ENCODE data around the gene XAGE5.
"Not testable (repeated sequence)": the region's sequence is repeated elsewhere in the genome, so short reads cannot be mapped to it uniquely, and the experiment has no call there.

The XAGE5 gene, protein sequence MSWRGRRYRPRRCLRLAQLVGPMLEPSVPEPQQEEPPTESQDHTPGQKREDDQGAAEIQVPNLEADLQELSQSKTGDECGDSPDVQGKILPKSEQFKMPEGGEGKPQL

DNA sequence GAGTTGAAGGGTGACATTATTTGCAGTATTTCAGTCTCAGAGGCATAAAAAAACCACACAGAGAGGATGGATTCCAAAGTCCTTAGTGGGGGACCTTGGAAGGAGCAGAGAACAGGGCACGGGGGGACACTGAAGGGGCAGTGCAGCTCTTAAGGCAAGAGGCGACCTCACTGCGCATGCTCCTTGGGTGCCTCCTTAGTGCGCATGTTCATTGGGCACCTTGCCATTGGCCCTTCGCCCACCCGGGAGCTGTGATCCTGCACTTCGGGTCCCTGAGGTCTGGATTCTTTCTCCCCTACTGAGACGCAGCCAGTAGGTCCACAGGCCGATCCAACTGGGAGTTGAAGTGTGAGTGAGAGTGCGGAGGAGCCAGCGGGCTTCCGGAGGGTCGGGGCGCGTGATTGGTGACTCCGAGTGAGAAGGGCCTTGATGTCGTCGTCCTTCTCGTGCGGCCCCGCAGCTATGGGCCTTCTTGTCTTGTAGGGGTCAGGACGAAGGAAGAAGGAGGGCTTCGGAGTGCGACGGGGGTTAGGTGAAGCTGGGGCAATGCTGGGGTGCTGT, at the start of gene XAGE5:
XAGE5 (plus strand) TSS at position 223 of the 561 bp plus-strand sequence. CDS start 1,280 bp downstream, outside the sequence.
- DNase-seq: no peak

DNA sequence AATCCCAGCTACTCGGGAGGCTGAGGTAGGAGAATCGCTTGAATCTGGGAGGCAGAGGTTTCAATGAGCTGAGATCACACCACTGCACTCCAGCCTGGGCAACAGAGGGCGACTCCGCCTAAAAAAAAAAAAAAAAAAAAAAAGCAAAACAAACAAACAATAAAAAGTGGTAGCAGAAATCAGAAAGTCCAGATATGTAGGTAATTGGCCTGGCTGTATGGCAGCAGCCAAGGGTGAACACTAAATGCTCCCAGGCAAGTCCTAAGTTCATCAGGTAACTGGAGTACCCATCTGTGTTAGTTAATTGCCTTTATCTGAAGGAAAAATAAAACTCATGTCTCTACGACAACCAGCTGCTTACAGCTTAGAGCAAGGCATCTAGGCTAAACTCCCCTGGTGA, 45.1 kb upstream of the XAGE5 start:
- not testable (repeated sequence) for DNase-seq

DNA sequence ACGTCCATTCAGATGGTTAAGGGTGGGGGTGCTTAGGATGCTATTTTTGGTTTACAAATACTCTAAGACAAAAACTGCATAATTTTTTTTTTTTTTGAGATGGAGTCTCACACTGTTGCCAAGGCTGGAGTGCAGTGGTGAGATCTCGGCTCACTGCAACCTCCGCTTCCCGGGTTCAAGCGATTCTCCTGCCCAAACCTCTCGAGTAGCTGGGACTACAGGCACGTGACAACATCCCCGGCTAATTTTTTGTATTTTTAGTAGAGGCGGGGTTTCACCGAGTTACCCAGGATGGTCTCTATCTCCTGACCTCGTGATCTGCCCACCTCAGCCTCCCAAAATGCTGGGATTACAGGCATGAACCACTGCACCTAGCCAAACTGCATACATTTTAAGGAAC, 37.6 kb upstream of the XAGE5 start:
- not testable (repeated sequence) for DNase-seq

DNA sequence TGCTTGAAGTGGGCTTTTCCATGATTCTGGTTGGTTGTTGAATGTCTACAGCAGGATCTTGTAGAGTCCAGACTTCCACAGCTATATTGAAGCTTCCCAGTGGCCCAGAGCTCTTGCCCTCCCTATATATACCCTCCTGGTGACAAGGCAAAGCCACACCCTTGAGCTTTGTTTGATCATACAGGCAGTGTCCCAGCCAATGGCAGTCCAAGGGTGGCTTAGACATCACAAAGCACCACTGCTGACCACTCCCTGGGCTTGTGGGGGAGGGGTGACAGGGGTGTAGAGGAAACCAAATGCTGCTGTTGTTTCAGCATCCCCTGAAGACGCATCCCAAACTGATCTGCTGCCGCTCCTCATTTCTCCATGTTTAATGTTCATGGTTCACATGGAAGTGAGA, 13.8 kb upstream of the XAGE5 start, which contains the start of gene SPANXN5:
SPANXN5 (minus strand) TSS at position 101 of the 400 bp plus-strand sequence; CDS start at position 22, 79 bp downstream.
- not testable (repeated sequence) for DNase-seq

DNA sequence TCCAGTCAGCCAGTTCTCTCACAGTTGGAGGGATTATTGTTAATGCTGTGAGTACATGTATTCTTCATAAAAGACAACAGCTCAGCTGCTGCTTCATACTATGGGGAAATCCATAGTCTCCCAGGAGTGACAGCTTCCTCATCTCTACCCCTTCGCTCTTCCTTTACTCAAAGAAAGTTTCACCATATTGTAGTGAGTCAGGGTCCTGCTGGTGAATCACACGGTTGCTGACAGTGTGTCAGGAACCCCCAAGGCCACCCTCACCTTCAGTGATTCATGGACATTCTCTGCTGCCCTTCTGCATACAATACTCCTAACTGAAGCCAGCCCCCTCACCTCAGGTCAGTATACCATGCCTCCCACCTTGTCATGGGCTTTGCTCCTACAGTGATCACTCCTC, 6.2 kb upstream of the XAGE5 start:
- DNase-seq: not testable (repeated sequence)

DNA sequence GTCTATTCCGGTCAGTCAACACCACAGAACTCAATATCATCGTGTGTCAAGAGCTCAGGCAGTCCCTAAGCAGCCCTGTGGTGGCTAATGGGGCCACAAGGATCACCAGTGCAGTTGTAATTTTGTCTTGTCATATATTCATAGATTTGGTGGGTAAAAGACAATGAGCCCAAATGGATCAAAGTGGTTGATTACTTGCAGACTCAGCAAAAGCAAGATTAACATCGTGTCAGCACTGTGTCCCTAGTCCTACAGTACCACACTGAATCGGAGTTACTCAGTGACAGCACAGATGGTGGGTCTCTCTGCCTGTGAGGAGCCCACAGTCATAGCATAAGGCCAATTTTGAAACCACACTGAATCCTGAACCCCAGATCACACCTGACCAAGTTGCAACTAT, 8.7 kb downstream of the XAGE5 start:
- no peak for DNase-seq

DNA sequence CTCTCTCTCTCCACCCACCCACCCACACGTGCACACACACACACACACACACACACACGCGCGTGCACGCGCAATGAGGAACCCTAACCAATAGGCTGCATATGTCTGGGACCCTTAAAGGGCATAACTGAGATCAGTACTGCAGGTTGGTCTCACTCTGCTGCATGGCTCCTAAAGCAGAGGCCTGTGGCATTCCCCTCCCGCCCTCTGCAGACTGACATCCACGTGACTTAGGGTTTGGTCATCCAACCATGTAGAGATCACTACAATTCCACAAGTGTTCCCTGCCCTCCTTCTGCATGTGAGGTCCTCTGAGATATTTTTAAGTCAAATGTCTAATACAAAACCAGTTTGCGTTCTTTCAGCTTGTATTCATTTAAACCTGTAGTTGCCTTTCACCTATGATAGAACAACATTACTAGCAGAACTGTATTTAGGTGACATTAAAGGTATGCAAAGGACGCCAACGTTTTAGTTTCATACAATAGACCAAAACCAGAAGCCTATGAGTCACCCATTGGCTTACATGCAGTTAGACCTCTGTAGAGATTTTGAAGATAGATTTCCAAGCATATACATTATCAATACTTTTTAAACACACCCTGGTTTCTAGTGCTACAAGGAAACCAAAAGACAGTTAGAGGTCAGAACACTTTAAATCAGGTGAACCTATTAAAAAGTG, 10.1 kb downstream of the XAGE5 start:
- DNase-seq: no peak

DNA sequence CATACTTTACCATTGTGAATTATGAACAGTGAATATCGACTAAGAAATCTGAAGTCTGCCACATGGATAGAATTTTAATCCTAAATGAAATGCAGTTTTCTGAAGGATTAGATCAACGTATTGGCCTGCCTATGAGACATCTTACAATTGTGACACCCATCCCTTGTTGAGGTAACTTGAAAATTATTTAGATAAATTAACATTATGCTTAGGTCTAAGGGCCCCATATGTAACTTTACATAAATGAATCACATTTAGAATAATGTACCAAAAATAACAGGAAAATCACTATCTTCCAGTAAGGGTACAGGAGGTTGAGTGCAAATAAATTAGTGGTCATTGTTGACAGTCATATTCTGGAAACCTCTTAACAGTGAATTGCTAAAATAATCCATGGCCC, 13.5 kb downstream of the XAGE5 start:
- no peak for DNase-seq

DNA sequence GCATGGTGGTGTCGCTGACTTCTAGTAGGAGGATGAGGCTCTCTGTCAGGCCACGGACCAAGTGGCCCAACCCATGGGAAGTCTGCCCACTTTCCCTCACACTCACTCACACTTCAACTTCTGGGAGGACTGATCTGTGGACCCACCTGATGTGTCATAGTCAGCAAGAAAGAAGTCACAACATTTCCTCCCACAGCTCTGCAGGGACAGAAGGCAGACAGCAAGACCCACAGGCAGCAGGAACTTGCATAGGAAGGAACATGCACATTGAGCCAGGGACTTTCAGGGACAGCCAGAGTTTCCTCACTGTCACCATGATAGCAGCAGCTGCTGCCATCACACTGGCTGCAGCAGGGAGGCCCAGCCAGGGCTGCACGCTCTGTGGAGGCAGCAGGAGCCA, 19.5 kb downstream of the XAGE5 start:
- DNase-seq: no peak

DNA sequence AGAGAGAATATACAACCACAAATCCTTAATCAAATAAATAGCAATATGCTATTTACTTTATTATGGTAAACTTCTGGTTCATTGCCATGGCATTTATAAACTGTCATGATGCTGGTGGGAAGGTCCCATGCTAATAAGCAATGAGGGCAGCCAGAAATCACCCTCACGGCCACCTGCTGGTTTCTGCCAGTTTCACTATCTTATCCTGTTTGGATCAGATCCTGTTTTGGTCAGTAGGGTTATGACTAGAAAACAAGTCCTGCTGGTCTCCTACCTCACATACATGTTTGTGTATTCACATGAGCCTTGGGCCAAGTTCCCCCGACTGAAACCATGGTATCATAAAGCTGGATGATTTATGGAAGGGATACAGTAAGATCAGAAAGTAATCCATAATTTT, 28.1 kb downstream of the XAGE5 start:
- DNase-seq: no peak

DNA sequence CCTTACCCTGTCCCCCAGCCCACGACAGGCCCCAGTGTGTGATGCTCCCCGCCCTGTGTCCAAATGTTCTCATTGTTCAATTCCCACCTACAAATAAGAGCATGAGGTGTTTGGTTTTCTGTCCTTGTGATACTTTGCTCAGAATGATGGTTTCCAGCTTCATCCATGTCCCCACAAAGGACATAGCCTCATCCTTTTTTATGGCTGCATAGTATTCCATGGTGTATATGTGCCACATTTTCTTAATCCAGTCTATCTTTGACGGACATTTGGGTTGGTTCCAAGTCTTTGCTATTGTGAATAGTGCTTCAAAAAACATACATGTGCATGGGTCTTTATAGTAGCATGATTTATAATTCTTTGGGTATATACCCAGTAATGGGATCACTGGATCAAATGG, 32.5 kb downstream of the XAGE5 start:
- DNase-seq: not testable (repeated sequence)

DNA sequence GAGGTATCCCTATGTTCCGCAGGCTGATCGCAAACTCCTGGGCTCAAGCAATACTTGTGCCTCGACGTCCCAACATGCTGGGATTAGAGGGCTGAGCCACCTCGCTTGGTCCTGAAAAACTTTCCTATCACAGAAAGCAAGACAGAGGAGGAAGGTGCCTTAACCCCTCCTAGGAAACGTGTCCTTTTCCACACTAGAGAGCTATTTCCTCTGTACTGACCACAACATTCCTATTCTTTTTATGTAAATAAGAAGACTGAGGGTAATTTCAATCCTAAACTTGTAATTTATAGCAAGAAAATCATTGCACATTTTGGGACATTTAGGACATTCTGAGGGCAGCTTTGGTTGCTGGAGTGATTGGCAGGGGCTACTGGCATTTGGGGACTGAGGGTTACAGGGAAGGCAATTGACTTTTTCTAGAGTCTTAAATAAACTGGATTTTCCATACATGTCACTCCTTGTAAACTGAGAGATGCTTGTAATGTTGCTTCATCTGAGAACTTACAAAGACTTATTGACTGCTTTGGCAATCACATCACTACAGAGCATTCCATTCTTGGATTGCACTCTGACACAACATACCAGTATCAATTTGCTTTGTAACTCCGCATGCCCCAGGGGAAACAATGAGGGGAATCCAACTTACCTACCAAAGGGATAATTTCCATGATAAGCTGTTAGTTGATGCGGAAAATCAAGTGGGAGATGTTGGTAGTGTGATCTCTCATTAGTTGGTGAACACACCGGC, 41.2 kb downstream of the XAGE5 start:
- no peak for DNase-seq

DNA sequence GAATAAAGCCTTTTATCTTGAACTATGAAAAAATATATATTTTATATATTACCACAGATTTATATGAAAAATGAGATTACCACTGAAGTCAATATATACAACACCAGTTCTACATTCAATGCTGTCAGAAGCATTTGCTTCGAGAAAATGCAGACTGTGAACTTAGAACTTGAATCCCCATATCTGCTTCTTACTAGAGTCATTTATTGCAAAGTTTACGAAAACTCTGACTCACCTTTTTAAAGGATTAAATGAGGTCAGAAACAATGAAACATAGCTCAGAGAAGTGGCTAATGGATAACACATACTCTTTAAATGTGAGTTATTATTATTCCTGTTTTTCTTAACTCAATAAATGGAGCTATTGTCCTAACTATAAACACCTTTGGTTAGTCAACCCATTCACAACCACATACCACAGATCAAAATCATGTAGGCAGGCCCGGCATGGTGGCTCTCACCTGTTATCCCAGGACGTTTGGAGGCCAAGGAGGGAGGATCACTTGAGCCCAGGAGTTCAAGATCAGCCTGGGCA, 46.0 kb downstream of the XAGE5 start:
- not testable (repeated sequence) for DNase-seq

DNA sequence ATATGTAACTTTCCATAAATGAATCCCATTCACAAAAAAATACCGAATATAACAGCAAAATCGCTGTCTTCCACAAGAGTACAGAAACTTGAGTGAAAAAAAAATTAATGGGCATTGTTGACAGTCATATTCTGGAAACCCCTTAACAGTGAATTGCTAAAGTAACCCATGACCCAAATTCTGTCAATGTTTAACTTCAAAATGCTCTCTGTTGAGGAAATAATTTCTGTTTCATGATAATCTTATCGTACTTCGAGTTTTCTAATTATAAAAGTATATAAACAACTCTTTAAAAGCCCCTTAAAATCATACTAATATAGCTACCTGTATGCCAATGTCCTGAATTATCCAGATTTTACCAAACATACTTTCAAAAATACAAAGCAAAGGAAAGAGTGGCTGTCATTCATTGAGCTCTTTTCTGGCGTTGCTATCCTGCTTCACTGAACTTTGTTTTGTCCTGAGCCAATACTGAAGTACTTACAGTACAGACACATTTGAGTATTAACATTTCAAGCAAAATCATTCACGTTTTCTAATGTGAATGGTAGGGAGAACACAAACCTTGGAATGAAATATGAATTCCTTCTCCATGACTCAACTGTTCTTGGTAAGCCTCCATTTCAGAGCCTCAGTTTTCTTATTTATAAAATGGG, 54.4 kb downstream of the XAGE5 start:
- DNase-seq: no peak
